ENCODE results near the gene VHLL. TPM values are rescaled to one million over a fixed set of nuclear protein-coding genes. Genes with fewer than 3 reads are reported as not detected.

VHLL gene
- not detected in 2 replicates for total RNA-seq

DNA sequence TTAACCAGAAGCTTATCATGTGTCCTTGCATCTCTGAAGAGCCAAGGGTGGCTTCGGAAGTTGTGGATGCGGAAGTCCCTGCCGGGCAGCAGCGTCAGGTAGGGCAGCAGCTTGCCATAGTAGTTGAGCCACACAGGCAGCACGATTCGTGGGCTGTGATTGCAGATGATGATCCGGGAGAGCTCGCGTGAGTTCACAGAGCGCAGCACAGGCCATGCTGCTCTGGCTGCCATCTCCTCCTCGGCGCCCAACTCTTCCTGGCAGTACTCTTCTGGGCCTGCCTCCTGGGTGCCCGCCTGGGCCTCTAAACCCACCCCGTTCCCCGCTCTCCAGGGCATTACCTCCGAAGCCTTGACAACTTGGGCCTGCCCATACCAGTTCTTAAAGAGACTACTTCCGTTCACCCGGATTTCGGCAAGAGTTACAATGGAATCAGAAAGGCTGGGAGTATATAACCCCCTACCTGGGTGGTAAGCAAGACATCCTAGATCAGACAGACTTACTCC lies at the start of gene VHLL:
Gene VHLL (minus strand): TSS at position 456 of the 506 bp plus-strand sequence. CDS start 118 bp downstream, at position 338.

DNA sequence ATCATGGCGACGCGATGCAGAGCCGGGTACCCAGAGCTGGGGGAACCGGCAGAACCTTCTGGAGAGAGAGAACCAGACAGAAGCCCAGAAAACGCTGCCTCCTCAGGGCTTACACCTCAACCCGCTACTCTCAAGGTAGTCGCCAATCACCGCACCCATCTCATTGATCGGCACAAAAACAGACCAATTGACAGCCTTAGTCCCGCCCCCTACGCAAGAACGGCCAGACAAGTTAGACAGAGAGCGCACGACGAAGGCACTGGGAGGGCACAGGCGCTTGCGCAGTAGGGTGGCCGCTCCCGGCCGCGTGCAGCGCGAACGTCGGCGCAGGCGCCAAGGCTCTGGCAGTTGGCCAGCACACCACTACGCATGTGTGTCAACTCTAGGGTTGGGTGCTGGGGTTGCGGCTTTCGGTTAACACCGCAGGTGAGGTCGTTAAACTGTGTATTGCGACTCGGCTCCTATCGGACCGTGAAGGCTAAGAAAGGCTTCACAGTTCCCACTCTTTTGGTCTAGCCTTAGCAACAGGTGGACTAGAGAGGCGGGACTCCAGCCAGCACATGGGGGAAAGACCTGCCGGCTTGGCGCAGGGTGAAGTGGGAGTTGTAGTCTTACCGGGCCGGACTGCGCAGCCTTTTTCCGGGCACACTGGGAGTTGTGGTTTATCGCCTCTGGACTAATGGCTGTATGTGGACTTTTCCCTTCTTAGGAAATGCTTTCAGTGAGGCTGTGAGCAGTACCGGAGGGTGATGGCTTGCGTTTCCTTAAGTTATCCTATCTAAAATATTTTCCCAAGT lies 39.3 kb upstream of the VHLL start, which contains the start of the genes CCT3 and TSACC:
Gene CCT3 (minus strand): TSS at position 113 of the 797 bp plus-strand sequence. CDS start 108 bp downstream, at position 5.
Gene TSACC (plus strand): TSS at position 347 of the 797 bp plus-strand sequence. CDS start 1,232 bp downstream, outside the sequence.

DNA sequence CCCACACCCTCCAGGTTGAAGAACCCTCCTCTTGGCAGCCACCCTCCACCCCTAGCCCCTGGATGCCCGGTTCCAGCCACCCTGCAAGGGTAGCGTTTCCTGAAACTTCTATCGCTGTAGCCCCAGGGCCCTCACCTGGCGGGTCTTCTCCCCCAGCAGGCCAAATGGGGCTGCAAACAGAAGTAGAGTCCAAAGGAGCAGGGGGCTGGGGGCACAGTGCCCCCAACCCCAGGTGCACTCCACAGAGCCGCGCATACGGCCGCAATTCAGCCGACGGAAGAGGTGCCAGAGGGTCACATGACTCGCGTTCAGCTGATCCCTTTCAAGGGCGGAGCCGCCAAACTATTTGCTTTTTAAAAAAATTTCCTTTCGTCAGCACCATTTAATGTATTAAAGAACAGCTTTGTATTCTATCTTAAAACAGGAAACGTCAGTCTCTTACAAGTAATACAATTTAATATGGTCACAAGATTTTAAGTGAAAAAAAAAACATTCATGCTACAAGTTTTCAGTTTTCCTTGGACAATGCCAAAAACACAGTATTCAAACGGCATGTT lies 3.6 kb downstream of the VHLL start, which contains the start of gene GLMP:
Gene GLMP (minus strand): TSS at position 289 of the 557 bp plus-strand sequence. CDS start 34 bp downstream, at position 255.

DNA sequence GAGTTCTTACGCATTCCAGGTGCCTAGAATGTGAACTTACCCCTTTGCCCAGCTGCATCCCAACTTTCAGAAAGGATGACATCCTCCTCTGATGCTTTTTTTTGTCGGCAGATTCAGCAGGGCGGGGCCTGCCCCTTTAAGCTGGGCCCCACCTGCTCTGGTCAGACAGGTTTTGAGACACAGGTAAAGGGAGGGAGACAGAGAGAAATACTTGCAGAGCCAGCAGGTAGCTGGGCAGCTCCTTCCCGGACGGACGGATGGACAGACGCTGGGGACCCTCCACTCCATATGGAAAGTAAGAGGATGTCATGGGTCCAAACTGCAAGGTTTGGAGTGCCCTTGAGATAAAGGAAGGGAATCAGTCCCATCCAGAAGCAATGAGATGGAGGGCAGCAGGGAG lies 15.0 kb downstream of the VHLL start, which contains the start of gene TMEM79:
Gene TMEM79 (plus strand): TSS at position 214 of the 400 bp plus-strand sequence. CDS start 902 bp downstream, outside the sequence.

DNA sequence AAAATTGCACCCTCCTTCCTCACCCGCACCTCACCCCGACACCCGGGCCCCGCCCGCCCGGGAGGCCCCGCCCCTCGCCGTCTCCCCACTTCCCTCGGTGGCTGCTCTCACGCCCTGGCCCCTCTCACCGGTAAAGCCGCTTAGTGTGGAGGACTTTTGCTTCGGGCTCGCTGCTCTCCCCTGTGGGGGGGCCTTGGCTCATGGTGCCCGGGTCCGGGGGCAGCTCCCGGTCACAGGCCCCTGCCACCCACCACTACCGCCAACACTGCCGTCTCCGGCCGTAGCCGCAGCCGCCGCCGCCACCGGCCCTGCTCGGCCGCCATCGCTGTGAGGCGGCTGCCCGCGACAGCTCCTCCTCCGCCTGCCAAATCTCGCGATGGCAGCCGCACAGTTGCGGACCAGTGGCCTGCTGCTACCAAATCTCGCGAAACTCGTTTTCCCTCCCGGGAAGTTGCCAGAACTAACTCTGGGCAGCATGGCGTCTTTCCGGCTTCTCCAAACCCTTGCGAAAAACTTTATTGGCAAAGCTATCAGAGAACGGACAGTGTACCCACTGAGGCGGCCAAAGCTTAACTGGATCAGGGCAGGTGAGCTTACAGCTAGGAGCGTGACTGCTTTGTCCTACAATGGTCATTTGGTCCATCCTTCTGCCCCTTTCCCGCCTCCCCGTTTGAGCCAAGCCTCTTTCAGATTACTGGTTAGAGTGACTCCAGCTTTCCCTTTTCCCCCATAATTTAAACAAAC lies 16.5 kb downstream of the VHLL start, which contains the start of gene SMG5:
Gene SMG5 (minus strand): TSS at position 347 of the 744 bp plus-strand sequence. CDS start 145 bp downstream, at position 202.

Other genes with a start within 250 kb of the VHLL start
- gene UBQLN4, start 245.5 kb downstream of the VHLL start, total RNA-seq: 12.5 and 14.1 TPM in 2 replicates
- 24.8 and 27.1 TPM in 2 replicates for gene LAMTOR2, start 244.5 kb downstream of the VHLL start, total RNA-seq
- gene RAB25, start 238.1 kb downstream of the VHLL start, total RNA-seq: not detected in 2 replicates
- 0.65 and 1.1 TPM in 2 replicates for gene MEX3A, start 216.8 kb downstream of the VHLL start, total RNA-seq
- gene LMNA, start 184.6 kb downstream of the VHLL start, total RNA-seq: 1,347 and 1,795 TPM in 2 replicates
- gene SEMA4A, start 145.7 kb downstream of the VHLL start, total RNA-seq: 0.97 and 3.2 TPM in 2 replicates
- 15.9 and 22.9 TPM in 2 replicates for gene SLC25A44, start 105.2 kb downstream of the VHLL start, total RNA-seq
- 27.0 and 27.7 TPM in 2 replicates for gene PMF1, start 86.3 kb downstream of the VHLL start, total RNA-seq
- 0.16 TPM in 1 of 2 replicates, not detected in the other for gene BGLAP, start 57.1 kb downstream of the VHLL start, total RNA-seq
- gene PAQR6, start 51.3 kb downstream of the VHLL start, total RNA-seq: 0.49 and 0.65 TPM in 2 replicates
- gene SMG5, start 16.5 kb downstream of the VHLL start, total RNA-seq: 60.4 and 72.7 TPM in 2 replicates
- gene TMEM79, start 15.0 kb downstream of the VHLL start, total RNA-seq: 0.61 and 0.81 TPM in 2 replicates
- gene GLMP, start 3.6 kb downstream of the VHLL start, total RNA-seq: 81.5 and 85.2 TPM in 2 replicates
- 191 and 238 TPM in 2 replicates for gene CCT3, start 39.0 kb upstream of the VHLL start, total RNA-seq
- gene TSACC, start 39.2 kb upstream of the VHLL start, total RNA-seq: 0.36 TPM in 1 of 2 replicates, not detected in the other
- gene RHBG, start 69.9 kb upstream of the VHLL start, total RNA-seq: not detected in 2 replicates
- 25.6 and 26.4 TPM in 2 replicates for gene MEF2D, start 201.5 kb upstream of the VHLL start, total RNA-seq

Measured in hair follicle dermal papilla cell (primary cell).